Keratinocyte (primary cell): ENCODE measurements around the gene ERGIC1.

ENCODE experiments used
- CTCF ChIP-seq, 3 experiments: IDR thresholded peaks in 1 of 3; conservative IDR thresholded peaks in 1 of 3; optimal IDR thresholded peaks in 1 of 3; 2 replicates in 2 of 3; 3 replicates in 1 of 3; pipeline versions ENCODE3 to v1.5.1; 2011; ENCODE audit warnings: low read length in 3 of 3, mild to moderate bottlenecking in 3 of 3, moderate library complexity in 2 of 3, control low read depth in 1 of 3, inconsistent platforms in 1 of 3; ENCODE audit not compliant: insufficient read depth in 2 of 3; ENCODE audit errors: extremely low read depth in 1 of 3
- EZH2 ChIP-seq: IDR thresholded peaks from one replicate; pipeline ENCODE4 v1.6.1; 2012; ENCODE audit warnings: inconsistent platforms, mild to moderate bottlenecking, low read length, moderate library complexity

- TF ChIP-seq CTCF (optimal IDR thresholded peaks at IDR 0.05 in 1 of 3, IDR thresholded peaks at IDR 0.05 in 1 of 3, conservative IDR thresholded peaks at IDR 0.05 in 1 of 3; ENCODE audit: extremely low read depth in 1 of 3, insufficient read depth in 2 of 3, low read length in 3 of 3) (no peak), EZH2 (no peak)
Measured at GRCh38 chr5:172873513-172873912, 39.5 kb downstream of the ERGIC1 start.
